Stimulated activated CD4-positive, alpha-beta T cell treated with anti-CD3 and anti-CD28 coated beads, Interleukin-1b, Interleukin-23, amount 100 ng/mL, for 24 hours (primary cell): ENCODE measurements around the gene AGRN.
"Not testable (repeated sequence)": the region's sequence is repeated elsewhere in the genome, so short reads cannot be mapped to it uniquely, and the experiment has no call there.

ENCODE experiments used
- DNase-seq, 4 experiments: peaks; one replicate each; pipeline ENCODE4 v3.0.0-alpha.2; 2020; ENCODE audit warnings: low read depth in 4 of 4, low spot score in 1 of 4

Gene AGRN

DNA sequence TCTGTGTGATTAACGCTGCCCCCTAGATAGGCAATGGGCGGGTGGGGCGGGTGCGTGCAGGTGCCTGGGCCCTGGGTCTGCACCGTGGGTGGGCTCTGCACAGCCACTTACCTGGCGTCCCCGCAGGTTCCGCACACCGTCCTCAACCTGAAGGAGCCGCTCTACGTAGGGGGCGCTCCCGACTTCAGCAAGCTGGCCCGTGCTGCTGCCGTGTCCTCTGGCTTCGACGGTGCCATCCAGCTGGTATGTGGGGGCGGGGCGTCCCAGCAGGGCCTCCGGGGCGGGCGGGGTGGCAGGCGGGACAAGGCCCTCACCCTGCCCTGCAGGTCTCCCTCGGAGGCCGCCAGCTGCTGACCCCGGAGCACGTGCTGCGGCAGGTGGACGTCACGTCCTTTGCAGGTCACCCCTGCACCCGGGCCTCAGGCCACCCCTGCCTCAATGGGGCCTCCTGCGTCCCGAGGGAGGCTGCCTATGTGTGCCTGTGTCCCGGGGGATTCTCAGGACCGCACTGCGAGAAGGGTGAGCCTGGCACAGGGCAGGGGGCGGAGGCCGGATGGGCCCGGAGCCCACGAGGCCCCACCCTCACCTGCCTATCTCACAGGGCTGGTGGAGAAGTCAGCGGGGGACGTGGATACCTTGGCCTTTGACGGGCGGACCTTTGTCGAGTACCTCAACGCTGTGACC, 31.3 kb downstream of the AGRN start:
- no peak for DNase-seq

DNA sequence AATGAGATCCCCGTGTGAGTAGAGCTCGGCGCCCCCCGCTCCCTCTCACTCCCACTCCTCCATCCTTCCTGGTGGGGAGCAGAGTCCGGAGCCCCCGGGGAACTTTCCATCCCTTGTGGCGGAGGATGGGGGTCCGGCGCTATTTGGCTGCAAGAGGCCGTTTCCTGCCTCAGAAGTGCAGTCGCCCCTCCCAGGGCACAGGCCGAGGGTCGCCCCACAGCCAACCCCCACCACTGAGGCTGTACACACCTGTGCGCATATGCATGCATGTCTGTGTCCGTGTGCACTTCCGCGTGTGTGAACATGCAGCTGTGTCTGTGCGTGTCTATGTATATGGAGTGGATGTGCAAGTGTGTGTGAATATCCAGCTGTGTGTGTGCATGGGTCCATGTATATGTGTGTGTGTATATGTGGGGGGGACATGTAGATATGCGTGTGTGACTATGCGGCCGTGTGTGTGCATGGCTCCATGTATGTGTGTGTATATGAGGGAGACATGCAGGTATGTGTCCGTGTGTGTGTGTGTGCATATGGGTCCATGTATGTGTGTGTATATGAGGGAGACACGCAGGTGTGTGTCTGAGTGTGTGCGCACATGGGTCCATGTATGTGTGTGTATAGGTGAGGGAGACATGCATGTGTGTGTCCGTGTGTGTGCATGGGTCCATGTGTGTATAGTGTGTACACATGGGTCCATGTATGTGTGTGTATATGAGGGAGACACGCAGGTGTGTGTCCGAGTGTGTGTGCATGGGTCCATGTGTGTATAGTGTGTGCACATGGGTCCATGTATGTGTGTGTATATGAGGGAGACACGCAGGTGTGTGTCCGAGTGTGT, 32.3 kb downstream of the AGRN start:
- no peak for DNase-seq

DNA sequence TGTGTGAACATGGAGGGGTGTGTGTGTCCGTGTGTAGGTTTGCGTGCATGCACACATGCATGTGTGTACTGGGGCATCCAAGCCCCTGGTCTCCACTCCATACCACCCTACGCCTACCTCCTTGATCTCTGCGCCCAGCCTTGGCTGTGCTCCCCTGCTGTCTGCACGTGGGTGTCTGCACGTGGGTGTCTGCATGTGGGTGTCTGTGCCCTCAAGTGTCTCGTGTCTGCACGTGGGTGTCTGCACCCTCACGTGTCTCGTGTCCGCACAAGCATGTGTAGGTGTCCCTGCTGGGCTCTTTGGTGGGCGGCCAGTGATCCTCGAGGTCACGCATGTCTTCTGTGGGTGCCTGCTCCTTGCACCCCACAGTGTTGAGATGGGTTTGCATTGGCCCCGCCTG, 33.1 kb downstream of the AGRN start:
- no peak for DNase-seq

DNA sequence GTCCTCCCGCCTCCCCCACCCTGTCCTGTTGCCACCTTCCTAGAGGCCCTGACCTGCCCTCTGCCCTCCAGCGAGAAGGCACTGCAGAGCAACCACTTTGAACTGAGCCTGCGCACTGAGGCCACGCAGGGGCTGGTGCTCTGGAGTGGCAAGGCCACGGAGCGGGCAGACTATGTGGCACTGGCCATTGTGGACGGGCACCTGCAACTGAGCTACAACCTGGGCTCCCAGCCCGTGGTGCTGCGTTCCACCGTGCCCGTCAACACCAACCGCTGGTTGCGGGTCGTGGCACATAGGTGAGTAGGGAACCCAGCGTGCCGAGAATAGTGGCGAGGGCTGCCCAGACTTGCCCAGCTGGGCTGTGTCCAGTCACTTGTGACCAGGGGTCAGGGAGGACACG, 33.8 kb downstream of the AGRN start:
- DNase-seq, result no peak

DNA sequence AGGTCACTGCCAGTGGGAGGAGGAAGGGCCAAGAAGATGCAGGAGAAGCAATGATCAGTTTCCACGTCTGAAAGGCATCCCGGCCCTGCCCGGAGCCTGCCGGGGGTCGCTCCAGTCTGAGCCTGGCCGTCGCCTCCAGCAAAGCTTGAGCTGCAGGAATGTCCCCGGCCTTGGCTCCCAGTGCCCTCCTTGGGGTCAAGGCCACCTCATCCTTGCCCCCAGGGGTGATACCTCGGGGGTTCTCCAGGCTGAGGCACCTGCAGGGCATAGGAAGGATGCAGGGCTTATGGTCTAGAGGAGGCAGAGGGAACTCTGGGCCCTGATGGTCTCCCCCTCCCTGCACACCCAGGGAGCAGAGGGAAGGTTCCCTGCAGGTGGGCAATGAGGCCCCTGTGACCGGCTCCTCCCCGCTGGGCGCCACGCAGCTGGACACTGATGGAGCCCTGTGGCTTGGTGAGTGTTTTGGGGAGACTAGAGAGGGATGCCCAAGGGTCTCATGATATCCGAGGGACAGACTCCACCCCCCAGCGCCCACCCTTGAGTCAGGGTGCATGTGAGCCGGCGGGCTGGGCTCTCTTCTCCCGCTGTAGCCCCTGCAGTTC, 34.3 kb downstream of the AGRN start:
- DNase-seq, result no peak

DNA sequence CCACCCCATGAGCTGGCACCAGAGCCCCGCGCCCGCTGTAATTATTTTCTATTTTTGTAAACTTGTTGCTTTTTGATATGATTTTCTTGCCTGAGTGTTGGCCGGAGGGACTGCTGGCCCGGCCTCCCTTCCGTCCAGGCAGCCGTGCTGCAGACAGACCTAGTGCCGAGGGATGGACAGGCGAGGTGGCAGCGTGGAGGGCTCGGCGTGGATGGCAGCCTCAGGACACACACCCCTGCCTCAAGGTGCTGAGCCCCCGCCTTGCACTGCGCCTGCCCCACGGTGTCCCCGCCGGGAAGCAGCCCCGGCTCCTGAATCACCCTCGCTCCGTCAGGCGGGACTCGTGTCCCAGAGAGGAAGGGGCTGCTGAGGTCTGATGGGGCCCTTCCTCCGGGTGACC, 35.1 kb downstream of the AGRN start:
- DNase-seq, result no peak

DNA sequence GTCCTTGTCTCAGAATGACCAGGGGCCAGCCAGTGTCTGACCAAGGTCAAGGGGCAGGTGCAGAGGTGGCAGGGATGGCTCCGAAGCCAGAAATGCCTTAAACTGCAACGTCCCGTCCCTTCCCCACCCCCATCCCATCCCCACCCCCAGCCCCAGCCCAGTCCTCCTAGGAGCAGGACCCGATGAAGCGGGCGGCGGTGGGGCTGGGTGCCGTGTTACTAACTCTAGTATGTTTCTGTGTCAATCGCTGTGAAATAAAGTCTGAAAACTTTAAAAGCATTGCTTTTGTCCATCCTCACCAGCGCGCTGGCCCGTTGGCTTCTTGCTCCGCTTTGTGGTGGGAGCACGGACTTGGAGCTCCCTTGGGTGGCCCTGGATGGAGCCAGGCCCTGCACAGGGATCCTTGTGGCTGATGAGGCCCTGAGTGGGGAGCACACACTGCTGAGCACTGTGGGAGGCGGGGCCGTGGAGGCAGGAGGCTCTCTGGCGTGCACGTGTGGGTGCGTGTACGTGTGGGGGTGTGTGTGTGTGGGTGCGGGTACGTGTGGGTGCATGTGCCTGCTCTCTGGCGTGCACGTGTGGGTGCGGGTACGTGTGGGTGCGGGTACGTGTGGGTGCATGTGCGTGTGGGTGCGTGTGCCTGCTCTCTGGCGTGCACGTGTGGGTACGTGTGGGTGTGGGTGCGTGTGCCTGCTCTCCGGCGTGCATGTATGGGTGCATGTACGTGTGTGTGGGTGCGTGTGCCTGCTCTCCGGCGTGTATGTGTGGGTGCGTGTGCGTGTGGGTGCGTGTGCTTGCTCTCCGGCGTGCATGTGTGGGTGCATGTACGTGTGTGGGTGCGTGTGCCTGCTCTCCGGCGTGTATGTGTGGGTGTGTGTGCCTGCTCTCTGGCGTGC, 36.2 kb downstream of the AGRN start:
- DNase-seq, result no peak

DNA sequence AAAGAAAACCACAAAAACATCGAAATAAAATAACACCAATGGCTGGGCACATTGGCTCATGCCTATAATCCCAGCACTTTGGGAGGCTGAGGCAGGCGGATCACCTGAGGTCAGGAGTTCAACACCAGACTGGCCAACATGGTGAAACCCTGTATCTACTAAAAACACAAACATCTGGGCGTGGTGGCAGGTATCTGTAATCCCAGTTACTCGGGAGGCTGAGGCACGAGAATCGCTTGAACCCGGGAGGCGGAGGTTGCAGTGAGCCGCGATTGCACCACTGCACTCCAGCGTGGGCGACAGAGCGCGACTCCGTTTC, 37.8 kb downstream of the AGRN start:
- not testable (repeated sequence) for DNase-seq

DNA sequence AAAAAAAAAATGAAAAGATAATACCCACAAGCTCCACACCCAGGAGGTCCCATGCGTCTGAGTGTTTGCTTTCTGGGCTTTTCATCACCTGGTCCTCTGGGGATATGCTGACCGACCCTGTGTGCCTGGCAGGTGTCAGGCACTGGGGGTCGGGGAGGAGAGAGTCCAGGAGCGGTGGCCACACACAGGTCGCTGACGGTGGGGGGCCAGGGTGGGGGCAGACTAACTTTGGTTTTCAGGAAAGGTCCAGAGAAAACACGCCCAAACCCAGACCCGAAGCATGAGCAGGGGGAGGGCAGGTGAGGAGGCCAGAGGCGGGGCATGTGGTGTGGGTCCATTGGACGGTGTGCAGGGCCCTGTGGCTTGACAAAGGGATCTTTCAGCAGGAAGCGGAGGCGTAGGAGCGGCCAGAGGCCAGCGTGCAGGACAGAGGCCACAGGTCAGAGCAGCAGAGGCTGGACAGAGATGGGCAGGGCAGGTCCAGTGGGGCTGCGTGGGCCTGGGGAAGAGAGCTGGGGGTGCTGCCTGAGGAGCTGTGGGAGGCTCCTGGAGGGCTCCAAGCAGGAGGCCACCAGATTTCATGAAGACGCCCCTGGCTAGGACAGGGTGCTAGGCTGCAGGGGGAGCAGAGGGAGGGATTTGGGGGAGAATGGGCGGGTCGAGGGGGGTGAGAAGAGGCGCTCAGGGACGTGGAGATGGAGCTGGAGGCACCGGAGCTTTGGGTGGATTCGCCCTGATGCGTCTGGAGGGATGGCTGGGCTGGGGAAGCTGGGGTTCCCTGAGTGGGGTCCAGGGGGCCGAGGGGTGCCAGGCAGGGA, 38.4 kb downstream of the AGRN start:
- no peak for DNase-seq

DNA sequence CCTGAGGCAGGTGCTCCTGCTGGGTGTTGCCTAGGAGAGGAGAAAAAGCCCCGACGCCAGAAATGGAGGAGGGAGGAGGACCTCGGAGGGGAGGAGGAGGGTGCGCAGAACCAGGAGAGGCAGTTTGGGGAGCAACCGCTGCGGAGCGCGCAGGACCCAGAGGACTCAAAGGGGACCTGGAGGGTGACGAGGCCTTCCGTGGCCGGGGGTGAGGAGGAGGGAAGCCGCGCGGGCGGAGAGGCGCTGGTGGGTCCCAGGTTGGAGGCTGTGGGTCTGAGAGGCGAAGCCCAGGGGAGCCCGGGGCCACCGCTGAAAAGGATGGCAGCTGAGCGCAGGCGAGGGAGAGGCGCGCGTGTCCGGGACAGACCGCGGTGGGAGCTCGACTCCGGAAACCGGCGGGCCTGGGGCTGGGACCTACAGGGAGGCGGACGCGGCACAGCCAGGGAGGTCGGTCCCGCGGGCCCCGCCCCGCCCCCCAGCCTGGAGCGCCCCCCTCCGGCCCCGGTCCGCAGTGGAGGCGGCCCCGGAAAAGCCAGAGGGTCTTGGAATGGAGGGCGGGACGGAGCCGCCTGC, 39.1 kb downstream of the AGRN start:
- peak in 1 of 4 experiments; percentile 37 for DNase-seq

DNA sequence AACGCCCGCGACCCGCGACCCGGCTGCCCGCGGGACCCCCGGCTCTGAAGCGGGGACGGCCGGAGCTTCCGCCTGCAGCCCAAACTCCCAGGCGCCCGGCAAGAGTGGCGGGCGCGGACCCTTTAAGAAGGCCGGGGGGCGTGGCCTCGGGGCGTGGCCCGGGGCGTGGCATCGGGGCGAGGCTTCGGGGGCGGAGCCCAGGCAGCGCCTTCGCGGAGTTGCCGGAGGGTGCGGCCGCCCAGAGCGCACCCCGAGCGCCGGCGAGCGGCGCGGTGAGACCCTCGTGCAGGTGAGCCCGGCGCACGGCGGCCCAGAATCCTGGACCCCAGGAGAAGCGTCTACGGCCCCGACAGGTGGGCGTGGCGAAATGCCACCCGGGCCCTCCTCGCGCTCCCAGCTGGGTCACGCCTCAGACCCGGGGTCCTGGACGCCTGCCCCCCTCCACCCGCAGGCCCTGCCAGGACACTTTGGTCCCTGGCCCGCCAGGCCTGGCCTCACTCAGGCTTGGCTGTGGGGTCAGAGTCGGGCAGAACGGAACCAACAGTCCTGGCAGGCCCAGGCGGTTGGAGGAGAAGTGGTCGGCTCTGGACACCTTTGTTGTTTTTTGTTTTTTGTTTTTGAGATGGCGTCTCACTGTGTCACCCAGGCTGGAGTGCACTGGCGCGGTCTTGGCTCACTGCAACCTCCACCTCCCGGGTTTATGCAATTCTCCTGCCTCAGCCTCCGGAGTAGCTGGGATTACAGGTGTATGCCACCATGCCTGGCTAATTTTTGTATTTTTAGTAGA, 39.8 kb downstream of the AGRN start:
- DNase-seq, result peak; percentile 80 to 92 (median 88)

DNA sequence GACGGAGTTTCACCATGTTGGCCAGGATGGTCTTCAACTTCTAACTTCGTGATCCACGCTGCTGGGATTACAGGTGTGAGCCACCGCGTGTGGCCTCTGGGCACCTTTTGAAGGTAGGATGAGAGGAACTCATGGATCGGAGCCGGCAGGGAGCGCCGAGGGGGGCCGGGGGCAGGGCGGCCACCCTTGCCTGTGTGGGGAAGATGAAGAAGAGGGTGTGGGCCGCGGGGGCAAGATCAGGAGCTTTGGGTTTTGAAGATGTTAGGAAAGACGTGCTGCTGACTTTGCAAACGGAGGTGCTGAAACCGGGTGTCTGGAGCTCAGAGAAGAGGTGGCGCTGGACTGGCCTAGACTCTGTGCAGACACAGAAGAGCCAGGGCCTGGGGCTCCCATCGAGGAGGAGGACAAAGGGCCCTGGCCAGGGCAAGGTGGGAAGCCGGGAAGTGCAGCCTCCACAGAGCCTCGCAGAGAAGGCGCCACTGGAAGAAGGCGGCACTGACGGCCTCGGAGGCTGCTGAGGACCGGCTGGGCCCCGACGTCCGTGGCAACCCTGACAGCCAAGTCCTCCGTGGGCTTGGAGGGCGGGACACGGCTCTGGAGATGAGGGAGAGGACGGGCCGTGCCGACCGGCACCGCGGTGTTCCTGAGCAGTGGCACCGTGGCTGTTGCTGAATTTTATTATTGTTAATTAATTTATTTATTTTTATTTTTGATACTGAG, 40.5 kb downstream of the AGRN start:
- no peak for DNase-seq

DNA sequence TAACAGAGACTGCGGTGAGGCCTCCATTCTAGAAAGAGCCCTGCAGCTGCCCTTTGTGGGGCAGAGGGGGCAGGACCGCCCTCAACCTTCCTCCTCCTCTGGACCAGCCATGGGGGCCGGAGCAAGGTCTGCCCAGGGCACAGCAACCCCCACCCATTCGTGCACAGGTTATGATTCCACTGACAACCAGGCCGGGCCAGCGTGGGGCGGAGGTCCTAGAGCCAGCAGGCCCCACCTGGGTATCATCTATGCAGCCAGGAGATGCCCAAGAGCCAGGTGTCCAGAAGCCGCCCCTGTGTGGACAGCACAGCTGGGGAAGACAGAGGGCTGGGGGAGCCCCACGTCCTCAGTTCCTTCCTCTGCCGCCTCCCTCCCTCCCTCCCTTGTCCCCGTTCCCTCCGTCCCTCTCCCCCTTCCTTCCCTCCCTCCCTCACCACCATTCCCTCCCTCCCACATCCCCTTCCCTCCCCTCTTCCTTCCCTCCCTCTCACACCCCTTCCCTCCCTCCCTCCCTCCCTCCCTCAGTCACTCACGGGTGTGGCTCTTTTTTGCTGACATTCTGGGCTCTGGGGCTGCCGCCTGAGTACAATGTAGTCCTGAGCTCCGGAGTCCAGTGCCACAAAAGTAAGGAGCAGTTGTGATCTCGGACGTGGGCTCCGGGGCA, 41.9 kb downstream of the AGRN start:
- DNase-seq, result no peak

DNA sequence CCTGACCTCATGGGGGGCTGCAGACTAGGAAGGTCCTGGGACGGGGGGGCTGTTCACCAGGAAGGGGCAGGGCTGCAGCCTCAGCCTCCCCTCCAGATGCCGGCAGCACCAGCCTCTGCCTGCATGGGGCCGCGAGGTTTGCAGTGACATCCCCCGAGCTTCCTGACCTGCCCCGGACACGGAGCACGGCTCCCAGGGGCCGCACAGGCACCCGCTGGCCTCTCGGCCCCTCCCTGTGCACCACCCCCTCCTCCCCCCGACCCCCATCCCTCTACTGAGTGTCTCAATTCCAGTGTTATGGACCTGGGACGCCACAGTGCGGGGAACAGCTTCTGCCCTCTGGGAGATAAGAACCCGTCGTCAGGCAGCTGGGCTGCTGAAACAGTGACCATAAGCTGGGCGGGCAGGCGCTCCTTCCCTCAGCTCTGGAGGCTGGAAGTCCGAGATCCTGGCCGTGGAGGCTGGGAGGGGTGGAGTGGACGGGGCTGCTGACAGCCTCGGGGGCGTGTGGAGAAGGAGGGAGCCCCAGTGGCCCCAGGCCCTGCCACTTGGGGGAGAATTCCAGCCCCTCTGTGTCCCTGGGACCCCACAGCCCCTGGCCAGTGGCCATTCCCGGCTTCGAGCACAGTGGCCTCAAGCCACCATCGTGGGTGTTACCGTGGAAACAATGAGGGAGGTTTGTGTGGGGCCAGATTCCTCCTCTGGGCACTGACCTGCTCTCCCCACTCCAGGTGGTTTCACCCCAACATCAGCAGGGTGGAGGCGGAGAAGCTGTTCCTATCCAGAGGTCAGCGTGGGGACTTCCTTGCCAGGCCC, 42.6 kb downstream of the AGRN start:
- no peak for DNase-seq

DNA sequence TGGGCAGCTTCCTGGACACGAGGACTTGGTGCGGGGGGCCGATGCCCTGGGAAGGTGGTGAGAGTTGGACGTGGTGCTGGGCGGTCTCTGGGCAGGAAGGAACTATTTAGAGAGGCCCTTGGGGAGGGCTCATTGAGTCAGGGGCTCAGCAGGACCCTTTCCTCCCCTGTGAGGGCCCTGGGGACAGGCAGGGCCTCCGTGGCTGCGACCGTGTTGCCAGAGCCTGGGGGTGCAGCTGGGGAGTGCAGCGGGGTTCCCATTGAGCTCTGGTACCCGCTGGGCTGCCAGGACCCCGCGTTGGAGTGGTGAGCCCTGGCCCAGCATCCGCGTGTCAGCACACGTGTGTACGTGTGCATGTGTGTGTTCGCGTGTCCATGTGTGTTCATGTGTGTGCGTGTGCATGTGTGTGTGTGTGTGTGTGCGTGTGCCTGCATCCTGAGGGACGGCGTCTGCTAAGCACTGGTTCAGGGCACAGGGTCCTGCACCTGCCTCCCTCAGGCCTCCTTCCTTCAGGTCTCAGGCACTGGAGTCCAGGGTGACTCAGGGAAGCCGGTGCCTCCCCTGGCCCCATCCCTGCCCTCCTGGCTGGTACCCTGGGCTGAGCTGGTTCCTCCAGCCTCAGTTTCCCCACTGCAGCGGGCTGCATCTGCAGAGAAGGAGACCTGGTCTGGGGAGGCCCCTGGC, 43.5 kb downstream of the AGRN start:
- no peak for DNase-seq

DNA sequence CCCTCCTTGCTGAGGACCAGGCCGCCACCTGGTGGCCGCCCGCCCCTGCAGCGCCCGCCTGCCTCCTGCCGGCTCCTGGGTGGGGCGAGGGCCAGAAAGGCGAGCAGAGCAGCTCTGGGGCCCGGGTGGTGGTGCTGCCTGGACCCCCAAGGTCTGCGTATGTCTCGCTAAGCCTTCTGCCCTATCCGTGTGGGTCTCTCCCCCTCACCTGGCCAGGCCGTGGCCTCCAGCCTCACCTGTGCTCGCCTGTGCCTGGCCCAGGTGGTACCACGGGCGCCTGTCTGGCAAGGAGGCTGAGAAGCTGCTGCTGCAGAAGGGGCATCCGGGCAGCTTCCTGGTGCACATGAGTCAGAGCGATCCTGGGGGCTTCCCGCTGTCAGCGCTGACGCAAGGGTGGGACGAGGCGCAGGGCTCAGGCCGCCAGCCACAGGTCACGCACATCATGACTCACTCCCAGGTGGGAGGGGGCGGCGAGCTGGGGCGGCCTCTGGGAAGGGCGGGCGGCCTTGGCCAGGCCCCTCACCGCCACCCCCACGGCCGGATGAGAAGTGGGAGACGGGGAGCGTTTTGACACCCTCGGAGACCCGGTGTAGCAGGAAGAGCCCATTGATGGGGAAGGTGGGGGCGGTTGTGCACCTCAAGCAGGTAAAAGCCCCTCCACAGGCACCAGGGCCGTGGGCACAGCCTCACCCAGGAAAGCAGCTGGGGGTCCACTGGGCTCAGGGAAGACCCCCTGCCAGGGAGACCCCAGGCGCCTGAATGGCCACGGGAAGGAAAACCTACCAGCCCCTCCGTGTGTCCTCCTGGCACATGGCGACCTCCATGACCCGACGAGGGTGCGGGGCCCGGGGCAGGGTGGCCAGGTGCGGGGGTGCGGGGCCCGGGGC, 44.3 kb downstream of the AGRN start:
- DNase-seq, result peak; percentile 58 to 90 (median 69)
